B cell (primary cell): ENCODE results near the gene RNASE13. TPM values are rescaled to one million over a fixed set of nuclear protein-coding genes. Genes with fewer than 3 reads are reported as not detected.

Experiments used
- ATAC-seq: fragments of 200-7000 bp; cut with Tn5 transposase; one replicate; pipeline ENCODE4 v1.10.0; 2021; ENCODE audit warnings: low read depth, mild to moderate bottlenecking, moderate number of reproducible peaks, moderate library complexity
- CTCF ChIA-PET: fragments of 350-600 bp; sonication (Branson Sonifier 250); formaldehyde crosslinking; loops from one replicate; lab custom pipeline; 2021; ENCODE audit warnings: antibody characterized with exemption, inconsistent platforms; lab: Charles Lee
- POLR2A ChIA-PET: fragments of 350-600 bp; sonication (Branson Sonifier 250); formaldehyde crosslinking; loops from one replicate; lab custom pipeline; 2021; ENCODE audit warnings: antibody characterized with exemption; lab: Charles Lee
- DNase-seq: peaks from one replicate; pipeline ENCODE4 v3.0.0; 2013
- H2AFZ ChIP-seq: 2 replicates; pipeline ENCODE4 v1.6.1; 2012; ENCODE audit warnings: mild to moderate bottlenecking, low read depth, low read length; ENCODE audit not compliant: insufficient read depth, poor library complexity, severe bottlenecking
- H3K27ac ChIP-seq, 2 donors: 1 replicate in 1 of 2; 2 replicates in 1 of 2; pipeline ENCODE4 v1.5.1; 2012 to 2013; ENCODE audit warnings: low read length in 2 of 2, mild to moderate bottlenecking in 2 of 2, moderate library complexity in 1 of 2
- H3K27me3 ChIP-seq, 4 experiments: fragments of 200-600 bp in 1 of 4; sonication (generic) in 1 of 4; replicated peaks in 1 of 4; 1 replicate in 2 of 4; 2 replicates in 2 of 4; pipeline versions ENCODE4 v1.6.1 to v1.7.0; 2013 to 2016; ENCODE audit warnings: low read length in 3 of 4, mild to moderate bottlenecking in 2 of 4, mixed read lengths in 1 of 4, moderate library complexity in 1 of 4; ENCODE audit not compliant: insufficient read depth in 4 of 4, control insufficient read depth in 3 of 4; ENCODE audit errors: control extremely low read depth in 1 of 4
- H3K36me3 ChIP-seq, 2 experiments: replicated peaks in 1 of 2; 1 replicate in 1 of 2; 2 replicates in 1 of 2; pipeline versions ENCODE4 v1.6.1 to v1.7.1; 2013; ENCODE audit warnings: low read length in 1 of 2; ENCODE audit not compliant: insufficient read depth in 2 of 2, control insufficient read depth in 1 of 2; ENCODE audit errors: control extremely low read depth in 1 of 2, extremely low read depth in 1 of 2
- H3K4me1 ChIP-seq, 2 donors: fragments of 200-600 bp in 1 of 2; sonication (generic) in 1 of 2; 1 replicate in 1 of 2; 2 replicates in 1 of 2; pipeline versions ENCODE4 v1.5.1 to v1.6.1; 2013 to 2017; ENCODE audit warnings: low read length in 2 of 2; ENCODE audit not compliant: control insufficient read depth in 2 of 2, insufficient read depth in 2 of 2
- H3K4me2 ChIP-seq: replicated peaks from 2 replicates; pipeline ENCODE3; 2012; ENCODE audit warnings: mild to moderate bottlenecking, low read depth, low read length; ENCODE audit not compliant: poor library complexity, severe bottlenecking
- H3K4me3 ChIP-seq, 5 experiments: fragments of 200-600 bp in 1 of 5; sonication (generic) in 1 of 5; 1 replicate in 3 of 5; 2 replicates in 2 of 5; pipeline versions ENCODE4 v1.5.1 to v1.7.0; 2011 to 2016; ENCODE audit warnings: low read length in 4 of 5, mild to moderate bottlenecking in 4 of 5, low read depth in 2 of 5, control low read depth in 1 of 5, moderate library complexity in 1 of 5; ENCODE audit not compliant: insufficient read depth in 1 of 5; ENCODE audit errors: control extremely low read depth in 1 of 5, extremely low read depth in 1 of 5
- H3K79me2 ChIP-seq: fragments of 200-600 bp; sonication (generic); one replicate; pipeline ENCODE4 v1.6.0; 2016; ENCODE audit warnings: low read length; ENCODE audit not compliant: control insufficient read depth, insufficient read depth
- H3K9ac ChIP-seq: fragments of 200-600 bp; sonication (generic); 2 replicates; pipeline ENCODE4 v1.6.1; 2017; ENCODE audit warnings: mild to moderate bottlenecking, low read length, moderate library complexity
- H3K9me3 ChIP-seq, 3 donors: one replicate each; pipeline versions ENCODE4 v1.6.1 to v1.7.1; 2013; ENCODE audit warnings: low read length in 2 of 3; ENCODE audit not compliant: control insufficient read depth in 2 of 3, insufficient read depth in 1 of 3; ENCODE audit errors: control extremely low read depth in 1 of 3
- H4K20me1 ChIP-seq: 2 replicates; pipeline ENCODE4 v1.6.0; 2012; ENCODE audit warnings: mild to moderate bottlenecking, low read length; ENCODE audit not compliant: insufficient read depth, control insufficient read depth, poor library complexity, severe bottlenecking
- H3K27ac Mint-ChIP-seq: one replicate; pipeline ENCODE4 v1.8.0; 2021; ENCODE audit warnings: mixed read lengths
- H3K27me3 Mint-ChIP-seq: one replicate; pipeline ENCODE4 v1.8.0; 2021; ENCODE audit warnings: mixed read lengths
- H3K4me1 Mint-ChIP-seq: one replicate; pipeline ENCODE4 v1.8.0; 2021; ENCODE audit warnings: mixed read lengths
- H3K4me3 Mint-ChIP-seq: one replicate; pipeline ENCODE4 v1.8.0; 2021; ENCODE audit warnings: mixed read lengths
- H3K9me3 Mint-ChIP-seq: one replicate; pipeline ENCODE4 v1.8.0; 2022; ENCODE audit warnings: mixed read lengths; ENCODE audit not compliant: insufficient read depth
- EZH2 ChIP-seq: IDR thresholded peaks from 2 replicates; pipeline ENCODE4 v1.6.1; 2012; ENCODE audit warnings: borderline replicate concordance, low read depth, mild to moderate bottlenecking, moderate library complexity, low read length; ENCODE audit not compliant: insufficient read depth, poor library complexity, severe bottlenecking
- WGBS: methylation state at CpG from one replicate; pipeline ENCODE4 v1.1.5; 2013; ENCODE audit warnings: missing lambda C conversion rate; ENCODE audit not compliant: insufficient coverage; 5-methylcytosine and 5-hydroxymethylcytosine counted together
- intact Hi-C: fragments of 100-400 bp; cut with micrococcal nuclease; formaldehyde crosslinking; loops from one replicate; pipeline ENCODE4 v1.10.0; 2022
- polyA plus RNA-seq: library from polyadenylated mRNA; depleted of rRNA; stranded (reverse); fragments of >200 nt; gene quantifications from 2 replicates; pipeline ENCODE4 v1.2.3, GENCODE V29; 2012
- total RNA-seq, 2 donors: library from RNA; stranded (reverse); fragments of 120-200 nt in 1 of 2; gene quantifications; 1 replicate in 1 of 2; 2 replicates in 1 of 2; pipeline versions ENCODE4 v1.2.3 to v1.2.4, GENCODE V29; 2013 to 2022
- TF ChIP-seq, protein P1 (sequence below): fragments of 200-600 bp; IDR thresholded peaks from one replicate; pipeline ENCODE4 v1.8.0; 2022; ENCODE audit warnings: antibody characterized with exemption, mild to moderate bottlenecking

The RNASE13 gene
- total and polyA plus RNA-seq, 2 donors (not counting 1 experiment from before 2014, with no cell fraction given): not detected

GRCh38 chr14:21068521-21069387 is 34.1 kb upstream of the RNASE13 start:
- peak; percentile 81 for DNase-seq
- Mint-ChIP-seq H3K9me3 (no peaks in the 10 kb centered on the region), H3K4me1 (peaks cover 44% of the 10 kb centered on the region), H3K27ac (no peak overlapping the region), H3K4me3 (peak overlapping the region; percentile 85), H3K27me3 (peaks cover 36% of the 10 kb centered on the region)
- H3K36me3 ChIP-seq: no peaks in the 10 kb centered on the region
- TF ChIP-seq, protein P1, sequence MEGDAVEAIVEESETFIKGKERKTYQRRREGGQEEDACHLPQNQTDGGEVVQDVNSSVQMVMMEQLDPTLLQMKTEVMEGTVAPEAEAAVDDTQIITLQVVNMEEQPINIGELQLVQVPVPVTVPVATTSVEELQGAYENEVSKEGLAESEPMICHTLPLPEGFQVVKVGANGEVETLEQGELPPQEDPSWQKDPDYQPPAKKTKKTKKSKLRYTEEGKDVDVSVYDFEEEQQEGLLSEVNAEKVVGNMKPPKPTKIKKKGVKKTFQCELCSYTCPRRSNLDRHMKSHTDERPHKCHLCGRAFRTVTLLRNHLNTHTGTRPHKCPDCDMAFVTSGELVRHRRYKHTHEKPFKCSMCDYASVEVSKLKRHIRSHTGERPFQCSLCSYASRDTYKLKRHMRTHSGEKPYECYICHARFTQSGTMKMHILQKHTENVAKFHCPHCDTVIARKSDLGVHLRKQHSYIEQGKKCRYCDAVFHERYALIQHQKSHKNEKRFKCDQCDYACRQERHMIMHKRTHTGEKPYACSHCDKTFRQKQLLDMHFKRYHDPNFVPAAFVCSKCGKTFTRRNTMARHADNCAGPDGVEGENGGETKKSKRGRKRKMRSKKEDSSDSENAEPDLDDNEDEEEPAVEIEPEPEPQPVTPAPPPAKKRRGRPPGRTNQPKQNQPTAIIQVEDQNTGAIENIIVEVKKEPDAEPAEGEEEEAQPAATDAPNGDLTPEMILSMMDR: peak; percentile 69
- no peak for TF ChIP-seq EZH2
- H3K79me2 ChIP-seq: no peaks in the 10 kb centered on the region
- H2AFZ ChIP-seq: peak overlapping the region; percentile 43
- ChIA-PET CTCF (interaction anchor here (0.5 to 6.4 kb wide), 20 partner anchors 8 to 446 kb away, joined by 3 to 276 read pairs (median 6); partner anchors contain the start of gene TMEM253), POLR2A (interaction anchor here (1.4 kb wide), 1 partner anchor 36 kb away, joined by 7 read pairs; no protein-coding TSS in a partner anchor)
- peak overlapping the region; percentile 97 for H3K4me2 ChIP-seq
- 2% methylated on average over 33 of the region's 45 CpGs for WGBS
- ATAC-seq: peak; percentile 48
- H3K4me3 ChIP-seq: peak overlapping the region in 3 of 5 experiments; percentile 53 to 69 (median 59)
- intact Hi-C loops: loop anchor here (1.0 to 5.0 kb wide), 3 partner anchors 24 to 489 kb away; no protein-coding TSS in a partner anchor
- H3K27ac ChIP-seq: no peak overlapping the region
- peaks cover 0 to 9% (median 0%) of the 10 kb centered on the region in 3 donors for H3K9me3 ChIP-seq
- peaks cover 0 to 45% (median 18%) of the 10 kb centered on the region in 4 experiments for H3K27me3 ChIP-seq
- peak overlapping the region; percentile 70 for H3K9ac ChIP-seq
- H3K4me1 ChIP-seq: peaks cover 34 to 40% of the 10 kb centered on the region in 2 donors
- H4K20me1 ChIP-seq: no peaks in the 10 kb centered on the region
